ENCODE measurements around the gene USP3. TPM values are rescaled to one million over a fixed set of nuclear protein-coding genes. Genes with fewer than 3 reads are reported as not detected.

USP3 gene
- total and polyA plus RNA-seq, 2 of the 13 experiments (the other 11 are each of a cell fraction or from before 2014, with no cell fraction given), result 14.3 to 61.2 TPM

DNA sequence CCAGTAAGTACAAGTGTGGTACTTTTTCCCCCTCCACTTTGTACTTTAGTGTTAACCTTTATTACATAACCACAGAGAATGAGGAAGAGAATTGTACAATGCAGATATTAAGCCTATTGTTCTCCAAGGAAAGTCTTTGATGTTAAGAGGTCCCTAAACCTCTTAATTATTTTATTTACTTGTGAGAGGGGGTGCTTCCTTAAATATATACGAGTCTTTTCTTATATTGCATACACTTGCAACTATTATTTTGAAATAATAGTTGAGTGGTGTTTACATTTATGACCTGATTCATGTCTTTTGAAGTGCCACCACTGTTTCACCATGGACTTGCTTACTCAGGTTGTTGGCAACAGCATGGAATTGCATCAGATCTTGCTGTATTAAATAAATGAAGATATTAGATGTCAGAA lies 10.1 kb downstream of the USP3 start (continued):
- TF ChIP-seq, protein P1, sequence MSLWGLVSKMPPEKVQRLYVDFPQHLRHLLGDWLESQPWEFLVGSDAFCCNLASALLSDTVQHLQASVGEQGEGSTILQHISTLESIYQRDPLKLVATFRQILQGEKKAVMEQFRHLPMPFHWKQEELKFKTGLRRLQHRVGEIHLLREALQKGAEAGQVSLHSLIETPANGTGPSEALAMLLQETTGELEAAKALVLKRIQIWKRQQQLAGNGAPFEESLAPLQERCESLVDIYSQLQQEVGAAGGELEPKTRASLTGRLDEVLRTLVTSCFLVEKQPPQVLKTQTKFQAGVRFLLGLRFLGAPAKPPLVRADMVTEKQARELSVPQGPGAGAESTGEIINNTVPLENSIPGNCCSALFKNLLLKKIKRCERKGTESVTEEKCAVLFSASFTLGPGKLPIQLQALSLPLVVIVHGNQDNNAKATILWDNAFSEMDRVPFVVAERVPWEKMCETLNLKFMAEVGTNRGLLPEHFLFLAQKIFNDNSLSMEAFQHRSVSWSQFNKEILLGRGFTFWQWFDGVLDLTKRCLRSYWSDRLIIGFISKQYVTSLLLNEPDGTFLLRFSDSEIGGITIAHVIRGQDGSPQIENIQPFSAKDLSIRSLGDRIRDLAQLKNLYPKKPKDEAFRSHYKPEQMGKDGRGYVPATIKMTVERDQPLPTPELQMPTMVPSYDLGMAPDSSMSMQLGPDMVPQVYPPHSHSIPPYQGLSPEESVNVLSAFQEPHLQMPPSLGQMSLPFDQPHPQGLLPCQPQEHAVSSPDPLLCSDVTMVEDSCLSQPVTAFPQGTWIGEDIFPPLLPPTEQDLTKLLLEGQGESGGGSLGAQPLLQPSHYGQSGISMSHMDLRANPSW (CRISPR knock-in tag; IDR thresholded peaks at IDR 0.05; ENCODE audit: borderline replicate concordance), result no peak
- TF ChIP-seq ZNF550 (CRISPR knock-in tag; IDR thresholded peaks at IDR 0.05; ENCODE audit: borderline replicate concordance), result no peak
- TF ChIP-seq, protein P2, sequence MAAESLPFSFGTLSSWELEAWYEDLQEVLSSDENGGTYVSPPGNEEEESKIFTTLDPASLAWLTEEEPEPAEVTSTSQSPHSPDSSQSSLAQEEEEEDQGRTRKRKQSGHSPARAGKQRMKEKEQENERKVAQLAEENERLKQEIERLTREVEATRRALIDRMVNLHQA (CRISPR knock-in tag; IDR thresholded peaks at IDR 0.05), result no peak
- TF ChIP-seq, protein P3, sequence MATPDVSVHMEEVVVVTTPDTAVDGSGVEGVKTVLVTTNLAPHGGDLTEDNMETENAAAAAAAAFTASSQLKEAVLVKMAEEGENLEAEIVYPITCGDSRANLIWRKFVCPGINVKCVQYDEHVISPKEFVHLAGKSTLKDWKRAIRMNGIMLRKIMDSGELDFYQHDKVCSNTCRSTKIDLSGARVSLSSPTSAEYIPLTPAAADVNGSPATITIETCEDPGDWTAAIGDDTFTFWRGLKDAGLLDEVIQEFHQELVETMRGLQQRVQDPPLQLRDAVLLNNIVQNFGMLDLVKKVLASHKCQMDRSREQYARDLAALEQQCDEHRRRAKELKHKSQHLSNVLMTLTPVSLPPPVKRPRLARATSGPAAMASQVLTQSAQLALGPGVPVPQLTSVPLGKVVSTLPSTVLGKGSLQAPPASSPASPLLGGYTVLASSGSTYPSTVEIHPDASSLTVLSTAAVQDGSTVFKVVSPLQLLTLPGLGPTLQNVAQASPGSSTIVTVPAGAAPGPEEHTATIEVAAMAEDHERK (CRISPR knock-in tag; IDR thresholded peaks at IDR 0.05; ENCODE audit: low read depth), result no peak
- TF ChIP-seq, protein P4, sequence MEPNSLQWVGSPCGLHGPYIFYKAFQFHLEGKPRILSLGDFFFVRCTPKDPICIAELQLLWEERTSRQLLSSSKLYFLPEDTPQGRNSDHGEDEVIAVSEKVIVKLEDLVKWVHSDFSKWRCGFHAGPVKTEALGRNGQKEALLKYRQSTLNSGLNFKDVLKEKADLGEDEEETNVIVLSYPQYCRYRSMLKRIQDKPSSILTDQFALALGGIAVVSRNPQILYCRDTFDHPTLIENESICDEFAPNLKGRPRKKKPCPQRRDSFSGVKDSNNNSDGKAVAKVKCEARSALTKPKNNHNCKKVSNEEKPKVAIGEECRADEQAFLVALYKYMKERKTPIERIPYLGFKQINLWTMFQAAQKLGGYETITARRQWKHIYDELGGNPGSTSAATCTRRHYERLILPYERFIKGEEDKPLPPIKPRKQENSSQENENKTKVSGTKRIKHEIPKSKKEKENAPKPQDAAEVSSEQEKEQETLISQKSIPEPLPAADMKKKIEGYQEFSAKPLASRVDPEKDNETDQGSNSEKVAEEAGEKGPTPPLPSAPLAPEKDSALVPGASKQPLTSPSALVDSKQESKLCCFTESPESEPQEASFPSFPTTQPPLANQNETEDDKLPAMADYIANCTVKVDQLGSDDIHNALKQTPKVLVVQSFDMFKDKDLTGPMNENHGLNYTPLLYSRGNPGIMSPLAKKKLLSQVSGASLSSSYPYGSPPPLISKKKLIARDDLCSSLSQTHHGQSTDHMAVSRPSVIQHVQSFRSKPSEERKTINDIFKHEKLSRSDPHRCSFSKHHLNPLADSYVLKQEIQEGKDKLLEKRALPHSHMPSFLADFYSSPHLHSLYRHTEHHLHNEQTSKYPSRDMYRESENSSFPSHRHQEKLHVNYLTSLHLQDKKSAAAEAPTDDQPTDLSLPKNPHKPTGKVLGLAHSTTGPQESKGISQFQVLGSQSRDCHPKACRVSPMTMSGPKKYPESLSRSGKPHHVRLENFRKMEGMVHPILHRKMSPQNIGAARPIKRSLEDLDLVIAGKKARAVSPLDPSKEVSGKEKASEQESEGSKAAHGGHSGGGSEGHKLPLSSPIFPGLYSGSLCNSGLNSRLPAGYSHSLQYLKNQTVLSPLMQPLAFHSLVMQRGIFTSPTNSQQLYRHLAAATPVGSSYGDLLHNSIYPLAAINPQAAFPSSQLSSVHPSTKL (CRISPR knock-in tag; IDR thresholded peaks at IDR 0.05), result peak; percentile 74
- TF ChIP-seq, protein P5, sequence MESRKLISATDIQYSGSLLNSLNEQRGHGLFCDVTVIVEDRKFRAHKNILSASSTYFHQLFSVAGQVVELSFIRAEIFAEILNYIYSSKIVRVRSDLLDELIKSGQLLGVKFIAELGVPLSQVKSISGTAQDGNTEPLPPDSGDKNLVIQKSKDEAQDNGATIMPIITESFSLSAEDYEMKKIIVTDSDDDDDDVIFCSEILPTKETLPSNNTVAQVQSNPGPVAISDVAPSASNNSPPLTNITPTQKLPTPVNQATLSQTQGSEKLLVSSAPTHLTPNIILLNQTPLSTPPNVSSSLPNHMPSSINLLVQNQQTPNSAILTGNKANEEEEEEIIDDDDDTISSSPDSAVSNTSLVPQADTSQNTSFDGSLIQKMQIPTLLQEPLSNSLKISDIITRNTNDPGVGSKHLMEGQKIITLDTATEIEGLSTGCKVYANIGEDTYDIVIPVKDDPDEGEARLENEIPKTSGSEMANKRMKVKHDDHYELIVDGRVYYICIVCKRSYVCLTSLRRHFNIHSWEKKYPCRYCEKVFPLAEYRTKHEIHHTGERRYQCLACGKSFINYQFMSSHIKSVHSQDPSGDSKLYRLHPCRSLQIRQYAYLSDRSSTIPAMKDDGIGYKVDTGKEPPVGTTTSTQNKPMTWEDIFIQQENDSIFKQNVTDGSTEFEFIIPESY (CRISPR knock-in tag; IDR thresholded peaks at IDR 0.05), result no peak
- TF ChIP-seq, protein P6, sequence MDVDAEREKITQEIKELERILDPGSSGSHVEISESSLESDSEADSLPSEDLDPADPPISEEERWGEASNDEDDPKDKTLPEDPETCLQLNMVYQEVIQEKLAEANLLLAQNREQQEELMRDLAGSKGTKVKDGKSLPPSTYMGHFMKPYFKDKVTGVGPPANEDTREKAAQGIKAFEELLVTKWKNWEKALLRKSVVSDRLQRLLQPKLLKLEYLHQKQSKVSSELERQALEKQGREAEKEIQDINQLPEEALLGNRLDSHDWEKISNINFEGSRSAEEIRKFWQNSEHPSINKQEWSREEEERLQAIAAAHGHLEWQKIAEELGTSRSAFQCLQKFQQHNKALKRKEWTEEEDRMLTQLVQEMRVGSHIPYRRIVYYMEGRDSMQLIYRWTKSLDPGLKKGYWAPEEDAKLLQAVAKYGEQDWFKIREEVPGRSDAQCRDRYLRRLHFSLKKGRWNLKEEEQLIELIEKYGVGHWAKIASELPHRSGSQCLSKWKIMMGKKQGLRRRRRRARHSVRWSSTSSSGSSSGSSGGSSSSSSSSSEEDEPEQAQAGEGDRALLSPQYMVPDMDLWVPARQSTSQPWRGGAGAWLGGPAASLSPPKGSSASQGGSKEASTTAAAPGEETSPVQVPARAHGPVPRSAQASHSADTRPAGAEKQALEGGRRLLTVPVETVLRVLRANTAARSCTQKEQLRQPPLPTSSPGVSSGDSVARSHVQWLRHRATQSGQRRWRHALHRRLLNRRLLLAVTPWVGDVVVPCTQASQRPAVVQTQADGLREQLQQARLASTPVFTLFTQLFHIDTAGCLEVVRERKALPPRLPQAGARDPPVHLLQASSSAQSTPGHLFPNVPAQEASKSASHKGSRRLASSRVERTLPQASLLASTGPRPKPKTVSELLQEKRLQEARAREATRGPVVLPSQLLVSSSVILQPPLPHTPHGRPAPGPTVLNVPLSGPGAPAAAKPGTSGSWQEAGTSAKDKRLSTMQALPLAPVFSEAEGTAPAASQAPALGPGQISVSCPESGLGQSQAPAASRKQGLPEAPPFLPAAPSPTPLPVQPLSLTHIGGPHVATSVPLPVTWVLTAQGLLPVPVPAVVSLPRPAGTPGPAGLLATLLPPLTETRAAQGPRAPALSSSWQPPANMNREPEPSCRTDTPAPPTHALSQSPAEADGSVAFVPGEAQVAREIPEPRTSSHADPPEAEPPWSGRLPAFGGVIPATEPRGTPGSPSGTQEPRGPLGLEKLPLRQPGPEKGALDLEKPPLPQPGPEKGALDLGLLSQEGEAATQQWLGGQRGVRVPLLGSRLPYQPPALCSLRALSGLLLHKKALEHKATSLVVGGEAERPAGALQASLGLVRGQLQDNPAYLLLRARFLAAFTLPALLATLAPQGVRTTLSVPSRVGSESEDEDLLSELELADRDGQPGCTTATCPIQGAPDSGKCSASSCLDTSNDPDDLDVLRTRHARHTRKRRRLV (CRISPR knock-in tag; IDR thresholded peaks at IDR 0.05), result no peak
- TF ChIP-seq ZNF83 (CRISPR knock-in tag; IDR thresholded peaks at IDR 0.05; ENCODE audit: borderline replicate concordance), result no peak
- no peak for TF ChIP-seq MTA1 (CRISPR knock-in tag; IDR thresholded peaks at IDR 0.05; ENCODE audit: borderline replicate concordance)
- TF ChIP-seq MAFF (IDR thresholded peaks at IDR 0.05; ENCODE audit: low read depth, low read length), result peak; percentile 56

Data from HepG2 (cell line).